HEK293 (cell line): Measurements from ENCODE around the gene ANKRD34B.

ENCODE experiments used
- CTCF ChIP-seq: fragments of 450-650 bp; formaldehyde crosslinking; IDR thresholded peaks from 2 replicates; pipeline ENCODE4 v1.5.1; 2016; ENCODE audit warnings: missing biosample characterization, missing genetic modification characterization
- HOXA7 ChIP-seq: sonication (generic); formaldehyde crosslinking; IDR thresholded peaks from 2 replicates; pipeline ENCODE4 v1.8.1; 2022; ENCODE audit warnings: missing genetic modification reagents, borderline replicate concordance
- YY1 ChIP-seq: fragments of 450-650 bp; formaldehyde crosslinking; IDR thresholded peaks from 2 replicates; pipeline ENCODE4 v1.5.1; 2018; ENCODE audit warnings: missing biosample characterization, missing genetic modification characterization
- ZNF138 ChIP-seq: fragments of 450-650 bp; formaldehyde crosslinking; IDR thresholded peaks from 2 replicates; pipeline ENCODE4 v1.5.1; 2016; ENCODE audit warnings: missing biosample characterization, missing genetic modification characterization, borderline replicate concordance
- ZNF2 ChIP-seq: fragments of 450-650 bp; formaldehyde crosslinking; IDR thresholded peaks from 2 replicates; pipeline ENCODE4 v1.5.1; 2016; ENCODE audit warnings: missing biosample characterization, missing genetic modification characterization
- ZNF664 ChIP-seq: fragments of 450-650 bp; formaldehyde crosslinking; IDR thresholded peaks from 2 replicates; pipeline ENCODE4 v1.5.1; 2016; ENCODE audit warnings: missing biosample characterization, missing genetic modification characterization
- TF ChIP-seq, protein P1 (sequence below): fragments of 450-650 bp; formaldehyde crosslinking; IDR thresholded peaks from 2 replicates; pipeline ENCODE4 v1.5.1; 2016; ENCODE audit warnings: missing biosample characterization, missing genetic modification characterization

GRCh38 chr5:80569086-80569960 lies 757 bp downstream of the ANKRD34B start:
- TF ChIP-seq ZNF2 (peak; percentile 29; the same call in 1 of the 2 replicates), HOXA7 (CRISPR knock-in tag) (no peak), ZNF664 (no peak), YY1 (tag by site-specific recombination) (no peak), CTCF (no peak; the same call in 1 of the 2 replicates), ZNF138 (no peak)
- TF ChIP-seq, protein P1, sequence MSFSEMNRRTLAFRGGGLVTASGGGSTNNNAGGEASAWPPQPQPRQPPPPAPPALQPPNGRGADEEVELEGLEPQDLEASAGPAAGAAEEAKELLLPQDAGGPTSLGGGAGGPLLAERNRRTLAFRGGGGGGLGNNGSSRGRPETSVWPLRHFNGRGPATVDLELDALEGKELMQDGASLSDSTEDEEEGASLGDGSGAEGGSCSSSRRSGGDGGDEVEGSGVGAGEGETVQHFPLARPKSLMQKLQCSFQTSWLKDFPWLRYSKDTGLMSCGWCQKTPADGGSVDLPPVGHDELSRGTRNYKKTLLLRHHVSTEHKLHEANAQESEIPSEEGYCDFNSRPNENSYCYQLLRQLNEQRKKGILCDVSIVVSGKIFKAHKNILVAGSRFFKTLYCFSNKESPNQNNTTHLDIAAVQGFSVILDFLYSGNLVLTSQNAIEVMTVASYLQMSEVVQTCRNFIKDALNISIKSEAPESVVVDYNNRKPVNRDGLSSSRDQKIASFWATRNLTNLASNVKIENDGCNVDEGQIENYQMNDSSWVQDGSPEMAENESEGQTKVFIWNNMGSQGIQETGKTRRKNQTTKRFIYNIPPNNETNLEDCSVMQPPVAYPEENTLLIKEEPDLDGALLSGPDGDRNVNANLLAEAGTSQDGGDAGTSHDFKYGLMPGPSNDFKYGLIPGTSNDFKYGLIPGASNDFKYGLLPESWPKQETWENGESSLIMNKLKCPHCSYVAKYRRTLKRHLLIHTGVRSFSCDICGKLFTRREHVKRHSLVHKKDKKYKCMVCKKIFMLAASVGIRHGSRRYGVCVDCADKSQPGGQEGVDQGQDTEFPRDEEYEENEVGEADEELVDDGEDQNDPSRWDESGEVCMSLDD (tag by site-specific recombination) = no peak
